ENCODE measurements around the gene SSPN.

Gene SSPN

GRCh38 chr12:26187014-26187798 lies 8.2 kb upstream of the SSPN start:
- DNase-seq, result no peak

GRCh38 chr12:26188127-26188526 lies 7.2 kb upstream of the SSPN start:
- no peak for DNase-seq

- no peak for DNase-seq
Measured at GRCh38 chr12:26188641-26189040, 6.7 kb upstream of the SSPN start.

GRCh38 chr12:26192142-26192541 lies 3.2 kb upstream of the SSPN start:
- no peak for DNase-seq

- DNase-seq, result no peak
Measured at GRCh38 chr12:26193539-26193938, 1.8 kb upstream of the SSPN start.

GRCh38 chr12:26195641-26196420 lies 458 bp downstream of the SSPN start:
- DNase-seq, result peak; percentile 75

GRCh38 chr12:26196421-26196716 lies 996 bp downstream of the SSPN start:
- DNase-seq, result peak; percentile 22

GRCh38 chr12:26197832-26198231 lies 2.5 kb downstream of the SSPN start:
- no peak for DNase-seq

GRCh38 chr12:26198742-26199141 lies 3.4 kb downstream of the SSPN start:
- DNase-seq, result no peak

GRCh38 chr12:26203167-26203780 lies 7.9 kb downstream of the SSPN start:
- DNase-seq, result no peak

- DNase-seq, result no peak
Measured at GRCh38 chr12:26204612-26205289, 9.4 kb downstream of the SSPN start.

GRCh38 chr12:26205298-26205697 lies 9.9 kb downstream of the SSPN start:
- no peak for DNase-seq

- DNase-seq, result no peak
Measured at GRCh38 chr12:26205941-26206340, 10.6 kb downstream of the SSPN start.

GRCh38 chr12:26211331-26211730 lies 16.0 kb downstream of the SSPN start:
- DNase-seq, result no peak

GRCh38 chr12:26212396-26212795 lies 17.0 kb downstream of the SSPN start:
- no peak for DNase-seq

GRCh38 chr12:26212988-26213387 lies 17.6 kb downstream of the SSPN start:
- DNase-seq, result no peak

GRCh38 chr12:26214121-26214520 lies 18.7 kb downstream of the SSPN start:
- no peak for DNase-seq

- DNase-seq, result no peak
Measured at GRCh38 chr12:26219736-26220135, 24.4 kb downstream of the SSPN start.

GRCh38 chr12:26224657-26225056 lies 29.3 kb downstream of the SSPN start:
- DNase-seq, result no peak

- DNase-seq, result no peak
Measured at GRCh38 chr12:26226122-26226521, 30.7 kb downstream of the SSPN start.

- DNase-seq, result peak; percentile 48
Measured at GRCh38 chr12:26226629-26227360, 31.4 kb downstream of the SSPN start.

- DNase-seq, result no peak
Measured at GRCh38 chr12:26227361-26227745, 32.0 kb downstream of the SSPN start.

GRCh38 chr12:26229910-26230309 lies 34.5 kb downstream of the SSPN start:
- no peak for DNase-seq
